ENCODE results near the gene PITPNM1. TPM values are rescaled to one million over a fixed set of nuclear protein-coding genes. Genes with fewer than 3 reads are reported as not detected.
"Not testable (repeated sequence)": the region's sequence is repeated elsewhere in the genome, so short reads cannot be mapped to it uniquely, and the experiment has no call there.

PITPNM1 gene
- total RNA-seq (2014; rRNA removed; shearing (Covaris generic)) = 9.3 and 10.8 TPM in 2 replicates
- 18.1 and 20.2 TPM in 2 replicates for polyA plus RNA-seq (2015; cell fraction: cytosol; rRNA removed)
- 54.4 and 66.2 TPM in 2 replicates for polyA plus RNA-seq (2015; cell fraction: nucleus; rRNA removed)

GRCh38 chr11:67504950-67505581 is at the start of gene PITPNM1:
Gene PITPNM1, minus strand, starts transcription at chr11:67505363. Its CDS starts 1,183 bp downstream, at chr11:67504180.
- in situ Hi-C loops (cut with HindIII; ENCODE audit: low pct_unique_long_range_greater_than_20kb, low sequenced_read_pairs) = no loop called here
- peak; percentile 42 for DNase-seq (ENCODE audit: low read depth, low spot score)

- in situ Hi-C loops (cut with HindIII; ENCODE audit: low pct_unique_long_range_greater_than_20kb, low sequenced_read_pairs); DNase-seq (ENCODE audit: low read depth, low spot score): not testable (repeated sequence)
Measured at GRCh38 chr11:67551697-67552096, 46.5 kb upstream of the PITPNM1 start.

- in situ Hi-C loops (cut with HindIII; ENCODE audit: low pct_unique_long_range_greater_than_20kb, low sequenced_read_pairs) = no loop called here
- no peak for DNase-seq (ENCODE audit: low read depth, low spot score)
Measured at GRCh38 chr11:67551127-67551526, 46.0 kb upstream of the PITPNM1 start.

- DNase-seq (ENCODE audit: low read depth, low spot score) = no peak
- in situ Hi-C loops (cut with HindIII; ENCODE audit: low pct_unique_long_range_greater_than_20kb, low sequenced_read_pairs) = no loop called here
Measured at GRCh38 chr11:67548555-67549110, 43.5 kb upstream of the PITPNM1 start.

GRCh38 chr11:67548112-67548511 is 42.9 kb upstream of the PITPNM1 start:
- DNase-seq (ENCODE audit: low read depth, low spot score); in situ Hi-C loops (cut with HindIII; ENCODE audit: low pct_unique_long_range_greater_than_20kb, low sequenced_read_pairs): not testable (repeated sequence)

GRCh38 chr11:67545280-67545679 is 40.1 kb upstream of the PITPNM1 start:
- peak; percentile 43 for DNase-seq (ENCODE audit: low read depth, low spot score)
- in situ Hi-C loops (cut with HindIII; ENCODE audit: low pct_unique_long_range_greater_than_20kb, low sequenced_read_pairs) = no loop called here

GRCh38 chr11:67544616-67545242 is 39.6 kb upstream of the PITPNM1 start:
- no peak for DNase-seq (ENCODE audit: low read depth, low spot score)
- in situ Hi-C loops (cut with HindIII; ENCODE audit: low pct_unique_long_range_greater_than_20kb, low sequenced_read_pairs) = no loop called here

- in situ Hi-C loops (cut with HindIII; ENCODE audit: low pct_unique_long_range_greater_than_20kb, low sequenced_read_pairs) = no loop called here
- DNase-seq (ENCODE audit: low read depth, low spot score) = no peak
Measured at GRCh38 chr11:67543585-67543984, 38.4 kb upstream of the PITPNM1 start.

GRCh38 chr11:67542971-67543370 is 37.8 kb upstream of the PITPNM1 start:
- DNase-seq (ENCODE audit: low read depth, low spot score) = no peak
- in situ Hi-C loops (cut with HindIII; ENCODE audit: low pct_unique_long_range_greater_than_20kb, low sequenced_read_pairs) = no loop called here

GRCh38 chr11:67542169-67542568 is 37.0 kb upstream of the PITPNM1 start:
- in situ Hi-C loops (cut with HindIII; ENCODE audit: low pct_unique_long_range_greater_than_20kb, low sequenced_read_pairs) = no loop called here
- no peak for DNase-seq (ENCODE audit: low read depth, low spot score)

GRCh38 chr11:67541198-67541597 is 36.0 kb upstream of the PITPNM1 start:
- no peak for DNase-seq (ENCODE audit: low read depth, low spot score)
- in situ Hi-C loops (cut with HindIII; ENCODE audit: low pct_unique_long_range_greater_than_20kb, low sequenced_read_pairs) = no loop called here

- DNase-seq (ENCODE audit: low read depth, low spot score) = peak; percentile 12
- in situ Hi-C loops (cut with HindIII; ENCODE audit: low pct_unique_long_range_greater_than_20kb, low sequenced_read_pairs) = no loop called here
Measured at GRCh38 chr11:67539550-67539949, 34.4 kb upstream of the PITPNM1 start.

GRCh38 chr11:67538823-67539505 is 33.8 kb upstream of the PITPNM1 start:
- in situ Hi-C loops (cut with HindIII; ENCODE audit: low pct_unique_long_range_greater_than_20kb, low sequenced_read_pairs) = no loop called here
- no peak for DNase-seq (ENCODE audit: low read depth, low spot score)

- in situ Hi-C loops (cut with HindIII; ENCODE audit: low pct_unique_long_range_greater_than_20kb, low sequenced_read_pairs) = no loop called here
- DNase-seq (ENCODE audit: low read depth, low spot score) = peak; percentile 70
Measured at GRCh38 chr11:67538306-67538705, 33.1 kb upstream of the PITPNM1 start.

- DNase-seq (ENCODE audit: low read depth, low spot score) = no peak
- in situ Hi-C loops (cut with HindIII; ENCODE audit: low pct_unique_long_range_greater_than_20kb, low sequenced_read_pairs) = no loop called here
Measured at GRCh38 chr11:67535561-67535960, 30.4 kb upstream of the PITPNM1 start.

- in situ Hi-C loops (cut with HindIII; ENCODE audit: low pct_unique_long_range_greater_than_20kb, low sequenced_read_pairs) = no loop called here
- no peak for DNase-seq (ENCODE audit: low read depth, low spot score)
Measured at GRCh38 chr11:67534070-67534679, 29.0 kb upstream of the PITPNM1 start.

GRCh38 chr11:67532889-67533288 is 27.7 kb upstream of the PITPNM1 start:
- in situ Hi-C loops (cut with HindIII; ENCODE audit: low pct_unique_long_range_greater_than_20kb, low sequenced_read_pairs) = no loop called here
- DNase-seq (ENCODE audit: low read depth, low spot score) = no peak

- in situ Hi-C loops (cut with HindIII; ENCODE audit: low pct_unique_long_range_greater_than_20kb, low sequenced_read_pairs) = no loop called here
- no peak for DNase-seq (ENCODE audit: low read depth, low spot score)
Measured at GRCh38 chr11:67530282-67530592, 25.1 kb upstream of the PITPNM1 start.

Data from SK-MEL-5 (cell line).